Ishikawa (cell line): Measurements from ENCODE around the gene SFR1.

Experiments used
- CEBPB ChIP-seq: IDR thresholded peaks from 2 replicates; pipeline ENCODE4 v1.6.1; 2012
- EP300 ChIP-seq: IDR thresholded peaks from 2 replicates; pipeline ENCODE4 v1.6.1; 2012; ENCODE audit warnings: borderline replicate concordance
- MAX ChIP-seq: IDR thresholded peaks from 2 replicates; pipeline ENCODE4 v1.6.1; 2012
- RAD21 ChIP-seq: IDR thresholded peaks from 2 replicates; pipeline ENCODE4 v1.6.1; 2012; ENCODE audit warnings: low read depth
- REST ChIP-seq: IDR thresholded peaks from 2 replicates; pipeline ENCODE4 v1.6.1; 2012; ENCODE audit warnings: low read depth, mild to moderate bottlenecking
- TEAD4 ChIP-seq: IDR thresholded peaks from 2 replicates; pipeline ENCODE4 v1.6.1; 2012
- USF1 ChIP-seq: IDR thresholded peaks from 2 replicates; pipeline ENCODE4 v1.6.1; 2012
- YY1 ChIP-seq: IDR thresholded peaks from 2 replicates; pipeline ENCODE4 v1.6.1; 2012; ENCODE audit warnings: low read depth

GRCh38 chr10:104109908-104110662 lies 11.9 kb upstream of the SFR1 start:
- TF ChIP-seq MAX (no peak), YY1 (no peak), USF1 (no peak), RAD21 (no peak), CEBPB (no peak), TEAD4 (no peak), REST (no peak), EP300 (no peak)
